PC-9 (cell line): ENCODE measurements around the gene SLC44A1. TPM values are rescaled to one million over a fixed set of nuclear protein-coding genes. Genes with fewer than 3 reads are reported as not detected.

ENCODE experiments used
- BruUV-seq: library from RNA; stranded (reverse); fragments of 400-500 nt; replicated peaks from 2 replicates; lab custom pipeline; 2021; lab: Mats Ljungman, UMichigan
- CTCF ChIA-PET: fragments of 300-600 bp; sonication (Branson Sonifier 250); formaldehyde crosslinking; loops from one replicate; lab custom pipeline; 2022; ENCODE audit warnings: antibody characterized with exemption; lab: Charles Lee
- POLR2A ChIA-PET: fragments of 300-600 bp; sonication (Branson Sonifier 250); formaldehyde crosslinking; loops from one replicate; lab custom pipeline; 2022; ENCODE audit warnings: antibody characterized with exemption; ENCODE audit not compliant: unreplicated experiment; lab: Charles Lee
- DNase-seq, 2 experiments: peaks; one replicate each; pipeline versions ENCODE4 v3.0.0 to v3.0.0-alpha.2; 2015 to 2022; ENCODE audit warnings: mixed read lengths in 1 of 2
- H2AFZ ChIP-seq: fragments of 200-600 bp; sonication (generic); 2 replicates; pipeline ENCODE4 v1.8.1; 2017; ENCODE audit warnings: antibody characterized with exemption
- H3F3A ChIP-seq: fragments of 200-600 bp; sonication (generic); 2 replicates; pipeline ENCODE4 v1.8.1; 2017; ENCODE audit warnings: antibody characterized with exemption, mild to moderate bottlenecking, low read depth; ENCODE audit not compliant: insufficient read depth
- H3K27ac ChIP-seq: fragments of 200-600 bp; sonication (generic); 2 replicates; pipeline ENCODE4 v1.6.1; 2016; ENCODE audit warnings: mixed run types
- H3K27me3 ChIP-seq: fragments of 200-600 bp; sonication (generic); 2 replicates; pipeline ENCODE4 v1.6.1; 2016; ENCODE audit warnings: low read depth, mixed run types; ENCODE audit not compliant: insufficient read depth
- H3K36me3 ChIP-seq: fragments of 200-600 bp; sonication (generic); 2 replicates; pipeline ENCODE4 v1.6.1; 2016; ENCODE audit warnings: low read depth, mixed run types
- H3K4me1 ChIP-seq: fragments of 200-600 bp; sonication (generic); replicated peaks from 2 replicates; pipeline ENCODE4 v1.6.1; 2016; ENCODE audit warnings: mixed run types; ENCODE audit not compliant: insufficient read depth
- H3K4me2 ChIP-seq: fragments of 200-600 bp; sonication (generic); 2 replicates; pipeline ENCODE4 v1.6.1; 2017; ENCODE audit warnings: mixed run types
- H3K4me3 ChIP-seq: fragments of 200-600 bp; sonication (generic); 2 replicates; pipeline ENCODE4 v1.6.1; 2016; ENCODE audit warnings: mixed run types
- H3K79me2 ChIP-seq: fragments of 200-600 bp; sonication (generic); 2 replicates; pipeline ENCODE4 v1.6.1; 2017; ENCODE audit warnings: low read depth, mixed run types
- H3K9me2 ChIP-seq: fragments of 200-600 bp; sonication (generic); 2 replicates; pipeline ENCODE4 v1.8.1; 2017; ENCODE audit warnings: mild to moderate bottlenecking; ENCODE audit not compliant: insufficient read depth
- H3K9me3 ChIP-seq: fragments of 200-600 bp; sonication (generic); 2 replicates; pipeline ENCODE4 v1.8.1; 2016; ENCODE audit warnings: low read depth; ENCODE audit not compliant: insufficient read depth
- H4K20me1 ChIP-seq: fragments of 200-600 bp; sonication (generic); 2 replicates; pipeline ENCODE4 v1.8.1; 2017; ENCODE audit not compliant: insufficient read depth
- CTCF ChIP-seq: fragments of 200-600 bp; sonication (generic); conservative IDR thresholded peaks from 2 replicates; pipeline ENCODE4 v1.6.1; 2017; ENCODE audit warnings: mixed run types, antibody characterized with exemption, mild to moderate bottlenecking, moderate library complexity
- EZH2 ChIP-seq: fragments of 200-600 bp; sonication (generic); IDR thresholded peaks from 2 replicates; pipeline ENCODE4 v1.8.0; 2017; ENCODE audit warnings: antibody characterized with exemption, low read depth
- intact Hi-C: fragments of 100-400 bp; cut with micrococcal nuclease; formaldehyde crosslinking; loops from one replicate; pipeline ENCODE4 v1.10.0; 2022; ENCODE audit not compliant: unreplicated experiment
- total RNA-seq: library from RNA; stranded (reverse); gene quantifications from 2 replicates; pipeline ENCODE4 v1.2.3, GENCODE V29; 2021

The SLC44A1 gene
- total RNA-seq, 1 experiment from 2014 or later: 95.2 TPM

- ChIA-PET POLR2A (no interaction called here), CTCF (no interaction called here)
- H3K9me3 ChIP-seq: no peaks in the 10 kb centered on the region
- H3K36me3 ChIP-seq: no peaks in the 10 kb centered on the region
- H3K27ac ChIP-seq: no peak overlapping the region
- BruUV-seq: no TSS peak
- TF ChIP-seq EZH2: no peak
- TF ChIP-seq CTCF: no peak
- no peak overlapping the region for H3K4me3 ChIP-seq
- no peaks in the 10 kb centered on the region for H3F3A ChIP-seq
- no peak overlapping the region for H3K4me2 ChIP-seq
- intact Hi-C loops: no loop called here
- H3K27me3 ChIP-seq: no peaks in the 10 kb centered on the region
- H4K20me1 ChIP-seq: no peaks in the 10 kb centered on the region
- no peaks in the 10 kb centered on the region for H3K4me1 ChIP-seq
- H3K79me2 ChIP-seq: no peaks in the 10 kb centered on the region
- no peak overlapping the region for H2AFZ ChIP-seq
- DNase-seq: no peak
- no peaks in the 10 kb centered on the region for H3K9me2 ChIP-seq
Measured at GRCh38 chr9:105396901-105397300, 152.4 kb downstream of the SLC44A1 start.

- Histone ChIP-seq H3K4me2 (no peak overlapping the region), H3K27me3 (no peaks in the 10 kb centered on the region), H3K4me3 (no peak overlapping the region), H3K79me2 (no peaks in the 10 kb centered on the region), H3K27ac (no peak overlapping the region), H3K4me1 (no peaks in the 10 kb centered on the region), H3F3A (no peaks in the 10 kb centered on the region), H3K9me3 (no peaks in the 10 kb centered on the region), H3K36me3 (no peaks in the 10 kb centered on the region), H3K9me2 (no peaks in the 10 kb centered on the region), H2AFZ (no peak overlapping the region), H4K20me1 (no peaks in the 10 kb centered on the region)
- POLR2A ChIA-PET: no interaction called here
- BruUV-seq: no TSS peak
- DNase-seq: no peak
- intact Hi-C loops: no loop called here
- TF ChIP-seq EZH2 (no peak), CTCF (no peak)
- CTCF ChIA-PET: no interaction called here
Measured at GRCh38 chr9:105399117-105399516, 154.7 kb downstream of the SLC44A1 start.

DNA sequence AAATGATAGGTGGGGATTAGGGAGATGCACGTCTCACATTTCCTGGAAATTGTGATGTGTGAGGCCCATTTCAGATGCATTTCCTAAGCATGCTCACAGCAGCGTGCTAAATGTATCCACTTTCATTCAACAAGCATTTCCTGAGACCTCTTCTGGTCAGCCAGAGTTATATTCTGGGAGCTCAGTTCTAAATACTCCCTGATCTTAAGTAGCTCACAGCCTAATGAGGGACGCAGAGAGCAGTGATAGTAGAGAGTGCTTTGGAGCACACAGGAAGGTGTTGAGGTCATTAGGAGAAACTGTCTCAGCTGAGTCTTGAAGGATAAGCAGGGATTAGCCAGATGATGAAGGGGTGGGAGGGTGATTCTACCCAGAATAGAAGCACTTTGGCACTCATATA is 157.2 kb downstream of the SLC44A1 start:
- no peak overlapping the region for H2AFZ ChIP-seq
- H3K36me3 ChIP-seq: no peaks in the 10 kb centered on the region
- no peaks in the 10 kb centered on the region for H3K79me2 ChIP-seq
- no peak overlapping the region for H3K27ac ChIP-seq
- H3K4me1 ChIP-seq: no peaks in the 10 kb centered on the region
- H3K27me3 ChIP-seq: no peaks in the 10 kb centered on the region
- no TSS peak for BruUV-seq
- POLR2A ChIA-PET: no interaction called here
- H3F3A ChIP-seq: no peaks in the 10 kb centered on the region
- H3K9me3 ChIP-seq: no peaks in the 10 kb centered on the region
- CTCF ChIA-PET: interaction anchor here (0.6 kb wide), 1 partner anchor 18 kb away, joined by 4 read pairs; no protein-coding TSS in a partner anchor
- no peak overlapping the region for H3K4me3 ChIP-seq
- no peaks in the 10 kb centered on the region for H4K20me1 ChIP-seq
- no peak overlapping the region for H3K4me2 ChIP-seq
- intact Hi-C loops: no loop called here
- H3K9me2 ChIP-seq: no peaks in the 10 kb centered on the region
- TF ChIP-seq EZH2: no peak
- no peak for TF ChIP-seq CTCF
- DNase-seq: no peak
